Measurements from ENCODE around the gene PLEKHG3.

PLEKHG3 gene

GRCh38 chr14:64747327-64747726, 43.1 kb downstream of the PLEKHG3 start:
- H3K4me3 ChIP-seq (ENCODE audit: low read depth, low read length) = no peak overlapping the region
- TF ChIP-seq CTCF (IDR thresholded peaks at IDR 0.05; ENCODE audit: control insufficient read depth, extremely low read depth, insufficient read depth) = no peak
- no peak for DNase-seq (ENCODE audit: low read depth)

GRCh38 chr14:64748521-64748920, 44.3 kb downstream of the PLEKHG3 start:
- no peak for TF ChIP-seq CTCF (IDR thresholded peaks at IDR 0.05; ENCODE audit: control insufficient read depth, extremely low read depth, insufficient read depth)
- no peak for DNase-seq (ENCODE audit: low read depth)
- H3K4me3 ChIP-seq (ENCODE audit: low read depth, low read length) = no peak overlapping the region

- no peak for TF ChIP-seq CTCF (IDR thresholded peaks at IDR 0.05; ENCODE audit: control insufficient read depth, extremely low read depth, insufficient read depth)
- H3K4me3 ChIP-seq (ENCODE audit: low read depth, low read length) = no peak overlapping the region
- no peak for DNase-seq (ENCODE audit: low read depth)
Measured at GRCh38 chr14:64748995-64749714, 44.9 kb downstream of the PLEKHG3 start.

GRCh38 chr14:64752909-64753308, 48.7 kb downstream of the PLEKHG3 start:
- H3K4me3 ChIP-seq (ENCODE audit: low read depth, low read length) = no peak overlapping the region
- no peak for TF ChIP-seq CTCF (IDR thresholded peaks at IDR 0.05; ENCODE audit: control insufficient read depth, extremely low read depth, insufficient read depth)
- DNase-seq (ENCODE audit: low read depth) = no peak

- no peak for TF ChIP-seq CTCF (IDR thresholded peaks at IDR 0.05; ENCODE audit: control insufficient read depth, extremely low read depth, insufficient read depth)
- no peak overlapping the region for H3K4me3 ChIP-seq (ENCODE audit: low read depth, low read length)
- no peak for DNase-seq (ENCODE audit: low read depth)
Measured at GRCh38 chr14:64753374-64753773, 49.1 kb downstream of the PLEKHG3 start.

- DNase-seq (ENCODE audit: low read depth) = no peak
- TF ChIP-seq CTCF (IDR thresholded peaks at IDR 0.05; ENCODE audit: control insufficient read depth, extremely low read depth, insufficient read depth) = no peak
- no peak overlapping the region for H3K4me3 ChIP-seq (ENCODE audit: low read depth, low read length)
Measured at GRCh38 chr14:64753999-64754398, 49.8 kb downstream of the PLEKHG3 start.

GRCh38 chr14:64754685-64755084, 50.5 kb downstream of the PLEKHG3 start:
- DNase-seq (ENCODE audit: low read depth) = no peak
- no peak overlapping the region for H3K4me3 ChIP-seq (ENCODE audit: low read depth, low read length)
- TF ChIP-seq CTCF (IDR thresholded peaks at IDR 0.05; ENCODE audit: control insufficient read depth, extremely low read depth, insufficient read depth) = no peak

Data from LNCaP clone FGC (cell line).